GM21825 (cell line): ENCODE measurements around the gene CORO1C.

Source experiments
- ATAC-seq: cut with Tn5 transposase; IDR thresholded peaks from one replicate; pipeline ENCODE4 v1.9.1; 2021; ENCODE audit warnings: mild to moderate bottlenecking, moderate library complexity; ENCODE audit not compliant: unreplicated experiment

CORO1C gene

DNA sequence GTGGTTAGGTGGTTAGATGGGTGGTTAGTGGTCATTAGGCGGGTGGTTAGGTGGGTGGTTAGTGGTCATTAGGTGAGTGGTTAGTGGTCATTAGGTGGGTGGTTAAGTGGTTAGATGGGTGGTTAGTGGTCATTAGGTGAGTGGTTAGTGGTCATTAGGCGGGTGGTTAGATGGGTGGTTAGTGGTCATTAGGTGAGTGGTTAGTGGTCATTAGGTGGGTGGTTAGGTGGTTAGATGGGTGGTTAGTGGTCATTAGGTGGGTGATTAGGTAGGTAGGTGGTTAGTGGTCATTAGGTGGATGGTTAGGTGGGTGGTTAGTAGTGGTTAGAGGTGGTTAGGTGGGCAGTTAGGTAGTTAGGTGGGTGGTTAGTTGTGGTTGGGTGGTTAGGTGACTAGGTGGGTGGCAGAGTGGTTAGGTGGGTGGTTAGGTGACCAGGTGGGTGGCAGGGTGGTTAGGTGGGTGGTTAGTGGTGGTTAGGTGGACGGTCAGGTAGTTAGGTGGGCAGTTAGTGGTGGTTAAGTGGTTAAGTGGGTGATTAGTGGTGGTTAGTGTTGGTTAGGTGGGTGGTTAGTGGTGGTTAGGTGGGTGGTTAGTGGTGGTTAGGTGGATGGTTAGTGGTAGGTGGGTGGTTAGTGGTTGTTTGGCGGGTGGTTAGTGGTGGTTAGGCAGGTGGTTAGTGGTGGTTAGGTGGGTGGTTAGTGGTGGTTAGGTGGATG, 125.5 kb downstream of the CORO1C start:
- ATAC-seq: no peak

DNA sequence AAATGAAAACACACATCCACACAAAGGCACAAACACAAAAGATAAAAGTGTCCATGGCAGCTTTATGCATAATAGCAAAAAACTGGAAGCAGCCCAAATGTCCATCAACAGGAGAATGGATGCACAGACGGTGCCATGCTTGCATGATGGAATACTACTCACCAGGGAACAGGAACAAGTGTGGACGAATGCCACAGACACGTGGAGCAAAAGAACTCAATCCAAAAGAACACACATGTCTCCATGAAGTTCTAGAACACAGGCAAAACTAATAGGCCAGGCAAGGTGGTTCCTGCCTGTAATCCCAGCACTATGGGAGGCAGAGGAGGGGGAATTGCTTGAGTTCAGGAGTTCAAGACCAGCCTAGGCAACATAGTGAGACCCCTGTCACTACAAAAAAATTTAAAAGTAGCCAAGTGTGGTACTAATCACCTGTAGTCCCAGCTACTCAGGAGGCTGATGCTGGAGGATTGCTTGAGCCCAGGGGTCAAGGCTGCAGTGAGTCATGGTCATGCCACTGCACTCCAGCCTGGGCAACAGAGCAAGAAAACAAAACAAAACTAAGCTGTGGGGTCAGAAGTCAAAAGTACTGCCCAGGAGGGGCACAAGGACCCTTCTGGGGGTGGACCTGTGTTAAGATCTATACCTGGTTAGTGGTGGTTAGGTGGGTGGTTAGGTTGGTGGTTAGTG, 126.2 kb downstream of the CORO1C start:
- ATAC-seq: no peak

GRCh38 chr12:108604208-108604941, 126.9 kb downstream of the CORO1C start:
- ATAC-seq: no peak

GRCh38 chr12:108603743-108604142, 127.6 kb downstream of the CORO1C start:
- ATAC-seq: no peak

DNA sequence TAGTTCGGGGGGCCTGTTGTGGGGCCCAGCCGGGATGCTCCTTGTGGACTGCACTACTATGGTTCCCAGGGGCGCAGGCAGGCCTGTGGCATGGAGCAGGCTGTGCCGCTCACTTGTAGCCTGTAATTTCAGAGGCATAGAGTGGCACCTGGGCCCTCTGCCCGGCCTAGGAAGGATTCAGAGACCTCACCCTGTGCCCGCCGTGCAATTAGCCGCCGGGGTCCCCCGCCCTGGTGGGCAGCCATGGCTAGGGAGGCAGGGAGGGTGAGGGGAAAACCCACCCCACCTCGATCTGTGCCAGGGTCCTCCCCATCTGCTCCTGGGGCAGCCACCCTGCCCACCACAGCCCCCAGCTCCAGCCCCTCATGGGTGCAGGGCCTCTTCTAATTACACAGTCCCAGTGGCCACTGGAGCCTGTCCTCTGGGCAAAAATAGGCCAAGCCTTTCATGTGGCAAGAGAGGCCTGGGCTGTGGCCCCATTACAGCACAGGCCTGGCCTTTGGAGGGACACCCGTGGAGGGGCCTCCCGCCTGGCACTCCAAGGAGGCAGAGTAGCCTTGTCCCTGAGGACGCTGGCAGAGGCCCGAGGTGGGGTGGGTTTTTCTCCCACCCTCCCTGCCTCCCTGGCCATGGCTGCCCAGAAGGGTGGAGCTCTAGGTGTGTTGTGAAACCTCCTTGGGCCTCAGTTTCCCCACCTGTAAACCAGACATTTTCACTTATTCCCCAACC, 128.2 kb downstream of the CORO1C start:
- ATAC-seq: no peak

DNA sequence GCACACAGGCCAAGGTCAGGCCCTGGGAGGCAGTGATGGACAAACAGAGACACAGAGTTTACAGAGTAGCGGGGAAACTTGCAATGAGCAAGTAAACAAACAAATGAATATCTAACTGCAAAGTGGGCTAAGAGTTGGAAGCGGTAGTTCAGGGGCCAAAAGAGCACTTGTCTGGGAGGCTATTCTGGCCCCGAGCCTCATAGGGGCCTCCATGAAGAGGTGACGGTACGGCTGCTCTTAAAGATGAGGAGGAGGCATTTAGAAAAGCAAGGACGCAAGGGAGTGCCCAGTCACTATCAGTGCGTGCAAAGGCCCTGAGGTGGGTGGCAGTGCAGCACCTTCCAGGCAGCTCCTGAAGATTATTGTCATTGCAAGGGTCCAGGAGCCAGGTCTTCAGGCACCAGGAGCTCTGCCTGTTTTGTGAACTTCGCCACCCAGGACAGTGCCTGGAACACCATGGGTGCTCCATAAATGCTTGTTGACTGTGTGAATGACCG, 129.1 kb downstream of the CORO1C start:
- ATAC-seq: no peak

DNA sequence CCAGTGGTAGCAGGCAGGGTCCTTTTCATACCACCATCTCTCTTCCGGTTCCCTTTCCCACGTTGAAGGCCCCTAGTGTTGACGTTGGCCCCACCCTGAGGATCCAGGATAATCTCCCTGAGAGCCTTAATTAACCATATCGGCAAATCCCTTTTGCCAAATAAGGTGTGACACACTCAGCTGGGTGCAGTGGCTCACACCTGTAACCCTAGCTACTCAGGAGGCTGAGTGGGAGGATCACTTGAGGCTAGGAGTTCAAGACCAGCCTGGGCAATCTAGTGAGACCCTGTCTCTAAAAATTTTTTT, 130.7 kb downstream of the CORO1C start:
- no peak for ATAC-seq

- no peak for ATAC-seq
These were observed 131.2 kb downstream of the CORO1C start for GRCh38 chr12:108599948-108600701.

GRCh38 chr12:108599541-108599940, 131.8 kb downstream of the CORO1C start:
- ATAC-seq: no peak

DNA sequence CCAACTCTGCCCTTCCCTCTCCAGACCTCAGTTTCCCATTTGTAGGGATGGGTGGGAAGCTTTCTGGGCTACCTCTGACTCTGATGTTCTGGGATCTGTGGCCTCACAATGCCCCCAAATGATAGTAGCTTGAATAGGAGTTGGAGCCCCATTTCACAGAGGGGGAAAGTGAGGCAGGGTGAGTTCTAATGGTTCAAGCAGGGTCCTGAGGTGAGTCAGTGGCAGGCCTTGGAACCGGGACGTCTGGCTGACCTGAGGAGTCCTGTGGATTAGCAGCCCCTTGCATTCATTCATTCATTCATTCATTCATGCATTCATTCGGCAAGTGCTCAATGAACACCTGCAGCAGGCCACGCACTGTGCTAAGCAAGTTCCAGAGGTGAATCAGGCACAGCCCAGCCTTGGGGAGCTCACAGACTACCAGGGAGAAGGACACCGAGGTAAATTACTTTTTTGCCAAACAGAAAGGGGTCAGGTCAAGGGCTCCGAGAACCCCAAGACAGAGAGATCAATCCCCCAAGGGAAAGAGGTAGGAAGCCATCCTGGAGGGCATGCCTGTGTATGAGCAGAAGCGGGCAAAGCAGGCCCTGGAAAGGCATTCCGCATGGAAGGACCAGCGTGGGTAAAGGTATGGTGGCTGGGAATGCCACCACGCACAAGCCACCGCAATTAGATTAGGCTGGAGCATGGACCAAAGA, 132.6 kb downstream of the CORO1C start:
- no peak for ATAC-seq

- ATAC-seq: no peak
These were observed 133.5 kb downstream of the CORO1C start, which contains the start of gene TMEM119 for GRCh38 chr12:108597559-108598471. Gene TMEM119, minus strand, starts transcription at chr12:108598084. Its CDS starts 5,701 bp downstream, at chr12:108592383.

DNA sequence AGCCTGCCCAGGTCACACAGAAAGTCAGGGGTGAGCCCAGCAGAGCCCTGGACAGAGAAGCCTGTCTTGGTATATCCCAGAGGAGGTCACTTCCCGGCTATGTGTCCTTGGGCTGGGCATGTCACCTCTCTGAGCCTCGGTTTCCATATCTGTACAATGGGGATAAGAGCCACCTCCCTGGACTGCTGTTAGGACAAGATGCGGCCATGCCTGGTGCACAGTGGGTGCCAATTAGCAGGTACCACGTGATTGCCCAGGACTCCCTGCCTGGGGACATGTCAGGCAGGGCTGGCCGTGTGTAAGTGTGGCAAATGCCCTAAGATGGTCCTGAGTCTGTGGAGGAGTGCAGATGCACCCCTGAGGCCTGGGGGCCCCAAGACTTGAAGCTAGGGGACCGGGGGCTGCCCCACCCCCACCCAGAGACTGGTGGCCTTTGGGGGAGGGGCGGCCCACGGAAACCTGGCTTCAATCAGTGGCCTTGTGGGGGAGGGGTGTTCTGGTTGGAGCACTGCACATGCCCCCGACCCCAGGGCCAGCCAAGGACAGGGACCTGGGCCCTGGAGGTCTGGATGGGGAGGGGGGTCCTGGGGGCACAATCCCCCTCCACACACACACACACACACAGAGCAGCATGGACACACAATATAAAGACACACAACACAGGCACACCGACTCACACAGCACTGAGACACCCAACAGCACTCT, 134.3 kb downstream of the CORO1C start:
- no peak for ATAC-seq

DNA sequence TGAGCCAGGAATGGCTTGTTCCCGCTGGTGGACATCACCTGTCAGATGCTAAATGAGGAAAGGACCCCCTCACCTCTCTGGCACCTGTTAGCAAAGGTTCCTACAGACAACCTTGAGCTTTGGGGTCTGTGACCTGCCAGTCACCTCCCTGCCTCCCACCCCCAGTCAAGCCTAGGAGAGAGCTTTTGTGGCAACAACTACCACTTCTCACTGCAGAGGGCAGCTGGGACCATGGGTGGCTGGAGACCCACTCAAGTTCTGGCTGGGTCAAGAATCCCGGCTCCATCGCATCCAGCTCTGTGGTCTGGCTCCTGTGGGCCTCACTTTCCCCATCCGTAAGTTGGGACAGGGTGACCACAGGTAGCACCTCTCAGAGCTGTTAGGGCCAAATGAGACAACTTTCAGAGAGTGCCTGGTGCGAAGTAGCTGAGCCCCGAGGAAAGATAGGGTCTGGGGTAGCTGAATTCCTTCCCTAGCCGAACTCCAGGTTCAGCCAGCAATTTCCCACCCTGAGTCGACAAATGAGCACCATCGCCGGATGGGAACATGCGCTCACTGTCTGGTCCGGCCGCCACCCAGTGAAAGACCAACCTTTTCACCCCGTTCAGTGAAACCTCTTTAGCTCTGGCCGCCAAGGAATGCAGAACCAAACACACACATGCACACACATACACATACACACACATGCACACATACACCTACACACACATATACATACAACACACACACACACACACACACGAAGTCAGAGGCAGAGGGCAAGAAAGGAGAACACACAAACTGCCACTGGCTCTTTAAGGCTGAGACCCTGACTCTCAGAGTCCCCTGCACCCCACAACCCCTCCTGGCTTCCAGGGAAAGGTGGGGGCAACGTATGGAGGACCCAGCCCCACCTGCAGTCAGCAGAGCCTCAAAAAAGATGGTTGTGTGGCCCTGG, 135.3 kb downstream of the CORO1C start:
- no peak for ATAC-seq
